Measurements from ENCODE around the gene NSG1. TPM values are rescaled to one million over a fixed set of nuclear protein-coding genes. Genes with fewer than 3 reads are reported as not detected.

NSG1 gene
- total and polyA plus RNA-seq, 2 donors (not counting 3 experiments of a cell fraction or from before 2014, with no cell fraction given): 2.0 to 2.9 TPM

DNA sequence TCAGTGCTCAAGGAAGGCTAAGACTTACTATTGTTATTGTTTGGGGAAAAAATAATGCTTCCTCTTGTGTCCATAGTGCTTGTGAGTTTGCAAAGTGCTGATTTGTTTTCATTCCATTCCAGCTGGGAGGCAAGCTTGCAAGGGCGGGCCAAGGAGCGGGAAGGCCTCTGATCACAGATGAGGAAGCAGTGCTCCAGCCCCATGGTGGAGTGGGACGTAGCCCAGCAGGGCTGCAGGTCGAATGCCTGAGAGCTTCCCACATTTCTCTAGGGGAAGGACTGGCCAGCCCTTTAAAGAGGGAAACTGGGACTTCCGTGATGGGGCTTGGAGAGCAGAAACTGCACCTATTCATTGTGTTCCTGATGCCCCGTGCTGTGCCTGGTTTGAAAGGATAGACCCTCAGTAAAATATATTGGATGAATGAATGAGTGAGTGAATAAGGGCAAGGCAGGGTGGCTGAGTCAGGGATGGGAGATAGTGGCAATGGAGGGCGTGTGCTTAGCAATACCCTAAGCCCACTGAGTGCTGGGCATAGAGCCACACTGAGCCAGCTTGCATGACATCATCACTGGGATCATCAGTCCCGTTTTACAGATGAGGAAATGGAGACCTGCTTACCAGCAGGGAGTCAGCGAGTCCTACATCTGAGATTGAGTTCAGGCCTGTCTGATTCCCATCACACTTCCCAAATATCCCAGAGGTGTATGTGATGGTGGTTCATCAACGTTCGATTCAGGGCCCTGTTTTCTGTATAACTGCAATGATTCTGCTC lies 17.9 kb upstream of the NSG1 start:
- dilution Hi-C loops (cut with MboI; ENCODE audit: extremely low pct_ligation_motif_present, low sequenced_read_pairs): no loop called here

More for the DNA sequence above, 17.9 kb upstream of the NSG1 start:
- H3K9me1 ChIP-seq (replicated peaks; ENCODE audit: control insufficient read depth, extremely low read depth, insufficient read depth, low read length): no peaks in the 10 kb centered on the region
- H2AFZ ChIP-seq (ENCODE audit: low read depth, low read length): no peak overlapping the region
- no peaks in the 10 kb centered on the region for H4K20me1 ChIP-seq (replicated peaks; ENCODE audit: control insufficient read depth, extremely low read depth, insufficient read depth, low read length)
- no peak overlapping the region for H3K4me3 ChIP-seq (replicated peaks in 1 of 3; ENCODE audit: insufficient read depth in 1 of 3, low read depth in 1 of 3, low read length in 3 of 3)
- H3K4me1 ChIP-seq (ENCODE audit: control insufficient read depth, extremely low read depth, insufficient read depth, low read length): no peaks in the 10 kb centered on the region
- BruUV-seq (replicated peaks): no TSS peak
- H3K27me3 ChIP-seq (ENCODE audit: control insufficient read depth in 2 of 2, insufficient read depth in 2 of 2, low read length in 2 of 2): no peaks in the 10 kb centered on the region
- H3K27ac ChIP-seq (ENCODE audit: insufficient read depth, low read depth, low read length): no peak overlapping the region
- intact Hi-C loops (cut with micrococcal nuclease): no loop called here
- H3K36me3 ChIP-seq (ENCODE audit: control insufficient read depth in 2 of 2, extremely low read depth in 1 of 2, insufficient read depth in 2 of 2, low read length in 2 of 2): no peaks in the 10 kb centered on the region
- CTCF ChIA-PET: no interaction called here
- FAIRE-seq (no peak), DNase-seq (ENCODE audit: low read depth, low spot score) (no peak)
- no peak overlapping the region for H3K9ac ChIP-seq (replicated peaks; ENCODE audit: extremely low read depth, insufficient read depth, low read length)
- no peak overlapping the region for H3K4me2 ChIP-seq (ENCODE audit: insufficient read depth, low read length)
- no peaks in the 10 kb centered on the region for H3K79me2 ChIP-seq (ENCODE audit: control insufficient read depth, insufficient read depth, low read length)
- H3K9me3 ChIP-seq (replicated peaks; ENCODE audit: control insufficient read depth, insufficient read depth, low read length): no peaks in the 10 kb centered on the region
- POLR2A ChIA-PET: no interaction called here
- TF ChIP-seq FOS (IDR thresholded peaks at IDR 0.05; ENCODE audit: borderline replicate concordance, insufficient read depth, low read length) (no peak), POLR2AphosphoS5 (IDR thresholded peaks at IDR 0.05; ENCODE audit: insufficient read depth, low read depth, low read length) (no peak), MAX (IDR thresholded peaks at IDR 0.05; ENCODE audit: insufficient read depth, insufficient read length) (no peak), JUN (IDR thresholded peaks at IDR 0.05; ENCODE audit: borderline replicate concordance, insufficient read depth, insufficient read length, low read depth) (no peak), POLR2A (IDR thresholded peaks at IDR 0.05; ENCODE audit: low read depth, low read length) (no peak), MYC (IDR thresholded peaks at IDR 0.05; ENCODE audit: low read depth, low read length) (no peak), CTCF (IDR thresholded peaks at IDR 0.05; ENCODE audit: extremely low read depth in 1 of 2, insufficient read depth in 1 of 2, low read depth in 1 of 2, low read length in 2 of 2) (no peak), GATA2 (IDR thresholded peaks at IDR 0.05; ENCODE audit: insufficient read depth, insufficient read length, low read depth, low read length) (no peak)

Data from endothelial cell of umbilical vein (primary cell).